ENCODE measurements around the gene LCN1.

DNA sequence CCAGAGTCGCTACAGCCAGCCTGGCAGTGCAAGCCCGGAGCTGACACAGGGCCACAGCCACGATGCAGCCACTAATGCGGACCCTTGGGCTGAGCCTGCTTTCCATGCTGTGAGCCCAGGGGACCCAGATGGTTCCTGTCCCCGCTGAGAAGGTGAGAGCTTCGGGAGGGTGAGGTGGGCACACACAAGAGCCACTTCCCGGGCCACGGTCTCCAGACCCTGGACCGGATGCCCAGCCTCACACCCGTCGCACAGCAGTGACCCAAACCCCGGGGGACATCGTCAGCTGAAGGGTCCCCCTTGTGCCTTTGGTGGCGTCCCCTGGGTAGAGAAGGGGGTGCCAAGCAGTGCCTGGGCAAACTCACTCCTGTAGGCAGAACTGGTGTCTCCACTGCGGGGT lies 53.7 kb downstream of the LCN1 start:
- no peak for TF ChIP-seq POLR2AphosphoS5 (IDR thresholded peaks at IDR 0.05)
- TF ChIP-seq, protein P1, sequence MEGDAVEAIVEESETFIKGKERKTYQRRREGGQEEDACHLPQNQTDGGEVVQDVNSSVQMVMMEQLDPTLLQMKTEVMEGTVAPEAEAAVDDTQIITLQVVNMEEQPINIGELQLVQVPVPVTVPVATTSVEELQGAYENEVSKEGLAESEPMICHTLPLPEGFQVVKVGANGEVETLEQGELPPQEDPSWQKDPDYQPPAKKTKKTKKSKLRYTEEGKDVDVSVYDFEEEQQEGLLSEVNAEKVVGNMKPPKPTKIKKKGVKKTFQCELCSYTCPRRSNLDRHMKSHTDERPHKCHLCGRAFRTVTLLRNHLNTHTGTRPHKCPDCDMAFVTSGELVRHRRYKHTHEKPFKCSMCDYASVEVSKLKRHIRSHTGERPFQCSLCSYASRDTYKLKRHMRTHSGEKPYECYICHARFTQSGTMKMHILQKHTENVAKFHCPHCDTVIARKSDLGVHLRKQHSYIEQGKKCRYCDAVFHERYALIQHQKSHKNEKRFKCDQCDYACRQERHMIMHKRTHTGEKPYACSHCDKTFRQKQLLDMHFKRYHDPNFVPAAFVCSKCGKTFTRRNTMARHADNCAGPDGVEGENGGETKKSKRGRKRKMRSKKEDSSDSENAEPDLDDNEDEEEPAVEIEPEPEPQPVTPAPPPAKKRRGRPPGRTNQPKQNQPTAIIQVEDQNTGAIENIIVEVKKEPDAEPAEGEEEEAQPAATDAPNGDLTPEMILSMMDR (IDR thresholded peaks at IDR 0.05 in 8 of 11, conservative IDR thresholded peaks at IDR 0.05 in 3 of 11): no peak
